Trophoblast cell (in vitro differentiated cells and primary cell): Measurements from ENCODE around the gene ZNF850.

ENCODE experiments used
- DNase-seq, 2 donors: peaks; one replicate each; pipeline ENCODE4 v3.0.0-alpha.2; 2016
- H2AFZ ChIP-seq: 2 replicates; pipeline ENCODE4 v1.6.1; 2013; ENCODE audit warnings: low read length, moderate library complexity, mild to moderate bottlenecking; ENCODE audit not compliant: insufficient read depth, poor library complexity
- H2AK5ac ChIP-seq: 2 replicates; pipeline ENCODE4 v1.6.1; 2013; ENCODE audit warnings: mild to moderate bottlenecking, low read length
- H2BK120ac ChIP-seq: 2 replicates; pipeline ENCODE4 v1.6.1; 2013; ENCODE audit warnings: low read length, mild to moderate bottlenecking, moderate library complexity; ENCODE audit not compliant: insufficient read depth, poor library complexity
- H2BK12ac ChIP-seq: 2 replicates; pipeline ENCODE4 v1.6.1; 2013; ENCODE audit warnings: mild to moderate bottlenecking, low read length, moderate library complexity
- H2BK5ac ChIP-seq: 2 replicates; pipeline ENCODE4 v1.6.1; 2013; ENCODE audit warnings: low read length, low read depth, moderate library complexity, mild to moderate bottlenecking; ENCODE audit not compliant: poor library complexity
- H3K14ac ChIP-seq: 2 replicates; pipeline ENCODE4 v1.6.1; 2013; ENCODE audit warnings: mild to moderate bottlenecking, low read length
- H3K18ac ChIP-seq: 2 replicates; pipeline ENCODE4 v1.6.1; 2013; ENCODE audit warnings: mild to moderate bottlenecking, low read length
- H3K23ac ChIP-seq: 2 replicates; pipeline ENCODE4 v1.6.1; 2013; ENCODE audit warnings: low read length
- H3K27ac ChIP-seq: 2 replicates; pipeline ENCODE4 v1.5.1; 2013; ENCODE audit warnings: low read depth, mild to moderate bottlenecking, inconsistent platforms, low read length, moderate library complexity
- H3K27me3 ChIP-seq: 2 replicates; pipeline ENCODE4 v1.6.1; 2013; ENCODE audit warnings: inconsistent platforms, mild to moderate bottlenecking, low read length, moderate library complexity; ENCODE audit not compliant: insufficient read depth
- H3K36me3 ChIP-seq, 2 experiments: 1 replicate in 1 of 2; 2 replicates in 1 of 2; pipeline ENCODE4 v1.6.1; 2013; ENCODE audit warnings: low read length in 2 of 2, mild to moderate bottlenecking in 2 of 2, moderate library complexity in 1 of 2; ENCODE audit not compliant: insufficient read depth in 2 of 2, control insufficient read depth in 1 of 2
- H3K4ac ChIP-seq: 2 replicates; pipeline ENCODE4 v1.6.1; 2013; ENCODE audit warnings: low read depth, mild to moderate bottlenecking, low read length, moderate library complexity
- H3K4me1 ChIP-seq, 2 experiments: 1 replicate in 1 of 2; 2 replicates in 1 of 2; pipeline ENCODE4 v1.6.1; 2013; ENCODE audit warnings: low read length in 2 of 2, mild to moderate bottlenecking in 2 of 2, moderate library complexity in 1 of 2; ENCODE audit not compliant: insufficient read depth in 2 of 2, control insufficient read depth in 1 of 2
- H3K4me2 ChIP-seq: 2 replicates; pipeline ENCODE4 v1.6.1; 2013; ENCODE audit warnings: inconsistent platforms, mild to moderate bottlenecking, low read length, moderate library complexity
- H3K4me3 ChIP-seq: 2 replicates; pipeline ENCODE4 v1.5.1; 2013; ENCODE audit warnings: mild to moderate bottlenecking, low read depth, low read length, inconsistent platforms
- H3K79me1 ChIP-seq: one replicate; pipeline ENCODE4 v1.6.1; 2013; ENCODE audit warnings: low read length
- H3K79me2 ChIP-seq: 2 replicates; pipeline ENCODE4 v1.6.1; 2013; ENCODE audit warnings: low read length, mild to moderate bottlenecking; ENCODE audit not compliant: control insufficient read depth, insufficient read depth, poor library complexity
- H3K9ac ChIP-seq: 2 replicates; pipeline ENCODE4 v1.6.1; 2013; ENCODE audit warnings: mild to moderate bottlenecking, low read length
- H3K9me3 ChIP-seq: 2 replicates; pipeline ENCODE4 v1.6.1; 2013; ENCODE audit warnings: low read depth, mild to moderate bottlenecking, control low read depth, inconsistent platforms, low read length; ENCODE audit not compliant: insufficient read depth
- H4K12ac ChIP-seq: 2 replicates; pipeline ENCODE4 v1.6.1; 2013; ENCODE audit warnings: low read depth, mild to moderate bottlenecking, low read length, moderate library complexity
- H4K8ac ChIP-seq: 2 replicates; pipeline ENCODE4 v1.6.1; 2013; ENCODE audit warnings: low read depth, mild to moderate bottlenecking, low read length, moderate library complexity
- H4K91ac ChIP-seq: one replicate; pipeline ENCODE4 v1.6.1; 2013; ENCODE audit warnings: low read depth, mild to moderate bottlenecking, low read length, moderate library complexity
- WGBS: extraction: QIAGEN DNeasy Blood & Tissue Kit; methylation state at CpG from one replicate; pipeline ENCODE4 v1.1.7; 2013; ENCODE audit warnings: missing lambda C conversion rate; ENCODE audit not compliant: insufficient read length, insufficient coverage; ENCODE audit errors: extremely low coverage; 5-methylcytosine and 5-hydroxymethylcytosine counted together

The ZNF850 gene

DNA sequence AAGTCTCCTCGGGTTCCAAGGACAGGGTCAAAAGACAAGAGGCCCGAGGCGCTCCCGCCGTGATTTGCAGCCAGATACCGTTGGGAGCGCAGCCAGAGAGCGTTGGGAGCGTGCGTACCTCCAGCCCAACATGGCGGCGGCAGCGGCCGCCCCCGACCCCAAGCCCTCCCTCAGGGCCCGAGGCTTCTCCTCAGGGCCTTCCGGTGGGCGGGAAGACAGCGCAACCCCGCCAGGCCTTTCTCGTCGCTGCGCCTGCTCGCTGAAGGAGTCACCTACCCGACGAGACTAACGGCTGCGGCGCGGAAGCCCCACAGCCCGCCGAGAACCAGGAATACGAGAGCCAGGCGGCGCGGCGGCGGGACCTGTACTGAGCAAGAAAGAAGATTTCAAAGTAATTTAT, 3.2 kb upstream of the ZNF850 start:
- no peak overlapping the region for H2BK120ac ChIP-seq
- peaks cover 15% of the 10 kb centered on the region for H3K79me1 ChIP-seq
- no peak overlapping the region for H4K91ac ChIP-seq
- no peak overlapping the region for H2AK5ac ChIP-seq
- H3K9ac ChIP-seq = no peak overlapping the region
- peak; percentile 60 to 67 for DNase-seq
- H3K23ac ChIP-seq = no peak overlapping the region
- H4K8ac ChIP-seq = peak overlapping the region; percentile 48
- H3K36me3 ChIP-seq = peaks cover 0 to 4% of the 10 kb centered on the region in 2 experiments
- peaks cover 10% of the 10 kb centered on the region for H3K79me2 ChIP-seq
- no peak overlapping the region for H3K4ac ChIP-seq
- no peak overlapping the region for H3K18ac ChIP-seq
- peak overlapping the region; percentile 60 for H4K12ac ChIP-seq
- H3K9me3 ChIP-seq = peaks cover 10% of the 10 kb centered on the region
- no peak overlapping the region for H2BK12ac ChIP-seq
- WGBS = no CpG with 5 or more reads among the region's 38 CpGs
- no peak overlapping the region for H3K4me3 ChIP-seq
- H2AFZ ChIP-seq = no peak overlapping the region
- H3K4me1 ChIP-seq = peaks cover 0 to 2% of the 10 kb centered on the region in 2 experiments
- H3K4me2 ChIP-seq = no peak overlapping the region
- H3K27ac ChIP-seq = no peak overlapping the region
- H3K27me3 ChIP-seq = no peaks in the 10 kb centered on the region
- no peak overlapping the region for H2BK5ac ChIP-seq
- H3K14ac ChIP-seq = no peak overlapping the region

DNA sequence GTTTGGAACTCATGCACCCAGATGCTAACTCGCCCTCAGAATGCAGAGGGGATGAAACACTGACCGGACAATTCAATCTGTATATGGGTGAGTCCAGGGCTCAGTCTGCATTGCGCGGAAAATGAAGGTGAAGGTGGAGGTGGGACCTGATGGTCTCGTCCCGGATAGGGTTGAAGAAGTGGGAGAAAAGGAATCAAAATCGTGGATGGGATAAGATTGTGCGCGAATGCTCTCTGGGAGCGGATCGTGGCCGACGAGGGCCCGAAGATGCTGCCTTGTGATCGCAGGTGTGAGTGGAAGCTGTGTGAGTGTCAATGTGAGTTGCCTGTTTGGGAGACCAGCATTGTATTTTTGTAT, 594 bp upstream of the ZNF850 start:
- H2BK12ac ChIP-seq = no peak overlapping the region
- peaks cover 15% of the 10 kb centered on the region for H3K79me1 ChIP-seq
- H3K4me3 ChIP-seq = peak overlapping the region; percentile 94
- H3K27ac ChIP-seq = no peak overlapping the region
- no CpG with 5 or more reads among the region's 15 CpGs for WGBS
- peak overlapping the region; percentile 80 for H4K12ac ChIP-seq
- no peak overlapping the region for H2BK120ac ChIP-seq
- peaks cover 13% of the 10 kb centered on the region for H3K9me3 ChIP-seq
- no peaks in the 10 kb centered on the region for H3K27me3 ChIP-seq
- no peak overlapping the region for H3K4ac ChIP-seq
- peak overlapping the region; percentile 99 for H2AFZ ChIP-seq
- peak overlapping the region; percentile 72 for H3K4me2 ChIP-seq
- no peak overlapping the region for H3K14ac ChIP-seq
- H3K79me2 ChIP-seq = peaks cover 14% of the 10 kb centered on the region
- peaks cover 0 to 2% of the 10 kb centered on the region in 2 experiments for H3K4me1 ChIP-seq
- H4K8ac ChIP-seq = peak overlapping the region; percentile 70
- H2BK5ac ChIP-seq = no peak overlapping the region
- no peak overlapping the region for H3K18ac ChIP-seq
- H3K23ac ChIP-seq = no peak overlapping the region
- peak overlapping the region; percentile 67 for H3K9ac ChIP-seq
- no peak overlapping the region for H2AK5ac ChIP-seq
- no peak overlapping the region for H4K91ac ChIP-seq
- H3K36me3 ChIP-seq = peaks cover 7 to 13% of the 10 kb centered on the region in 2 experiments
- no peak for DNase-seq

- Histone ChIP-seq H2AFZ (no peak overlapping the region), H3K18ac (no peak overlapping the region), H4K8ac (peak overlapping the region; percentile 78), H4K91ac (peak overlapping the region; percentile 58), H3K23ac (no peak overlapping the region), H2AK5ac (no peak overlapping the region), H3K14ac (peak overlapping the region; percentile 93), H2BK120ac (peak overlapping the region; percentile 23), H3K4ac (peak overlapping the region; percentile 85), H3K27me3 (no peaks in the 10 kb centered on the region), H3K79me1 (peaks cover 15% of the 10 kb centered on the region), H2BK5ac (peak overlapping the region; percentile 52), H4K12ac (peak overlapping the region; percentile 52), H3K9ac (peak overlapping the region; percentile 80), H3K36me3 (peaks cover 7 to 16% of the 10 kb centered on the region in 2 experiments), H3K79me2 (peaks cover 14% of the 10 kb centered on the region), H3K27ac (peak overlapping the region; percentile 66), H2BK12ac (no peak overlapping the region), H3K9me3 (peaks cover 13% of the 10 kb centered on the region), H3K4me1 (peaks cover 0 to 2% of the 10 kb centered on the region in 2 experiments), H3K4me3 (peak overlapping the region; percentile 94), H3K4me2 (peak overlapping the region; percentile 72)
- no CpG with 5 or more reads among the region's 29 CpGs for WGBS
- DNase-seq = peak; percentile 92 to 93
Observed at GRCh38 chr19:36771261-36772231, 1.1 kb downstream of the ZNF850 start.

DNA sequence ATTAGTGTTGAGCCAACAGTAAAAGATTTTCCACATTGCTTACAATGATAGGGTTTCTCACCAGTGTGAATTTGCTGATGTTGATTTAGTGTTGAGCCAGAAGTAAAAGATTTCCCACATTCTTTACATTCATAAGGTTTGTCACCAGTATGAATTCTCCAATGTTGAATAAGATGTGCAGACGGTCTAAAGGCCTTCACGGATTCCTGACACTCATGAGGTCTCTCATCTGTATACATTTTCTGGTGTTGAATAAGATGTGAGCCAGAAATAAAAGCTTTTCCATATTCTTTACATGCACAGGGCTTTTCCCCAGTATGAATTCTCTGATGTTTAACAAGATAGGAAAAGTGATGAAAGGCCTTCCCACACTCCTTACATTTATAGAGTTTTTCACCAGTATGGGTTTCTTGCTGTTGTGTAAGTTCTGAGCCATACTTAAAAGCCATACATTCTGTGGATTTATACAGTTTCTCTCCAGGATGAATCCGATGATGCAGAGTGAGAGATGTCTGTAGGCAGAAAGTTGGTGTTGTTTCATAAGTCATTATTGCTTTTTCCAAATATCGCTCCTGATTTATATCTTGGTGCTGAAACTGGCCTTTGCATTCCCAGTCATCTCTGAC, 22.4 kb downstream of the ZNF850 start:
- WGBS = no CpG with 5 or more reads among the region's 4 CpGs
- peaks cover 33 to 64% of the 10 kb centered on the region in 2 experiments for H3K36me3 ChIP-seq
- no peak overlapping the region for H4K8ac ChIP-seq
- H2AFZ ChIP-seq = no peak overlapping the region
- H3K23ac ChIP-seq = no peak overlapping the region
- no peak overlapping the region for H3K4ac ChIP-seq
- H4K91ac ChIP-seq = no peak overlapping the region
- no peak overlapping the region for H3K4me3 ChIP-seq
- no peak overlapping the region for H3K9ac ChIP-seq
- no peak overlapping the region for H3K4me2 ChIP-seq
- peaks cover 28% of the 10 kb centered on the region for H3K9me3 ChIP-seq
- H3K18ac ChIP-seq = no peak overlapping the region
- no peak overlapping the region for H3K14ac ChIP-seq
- H3K4me1 ChIP-seq = no peaks in the 10 kb centered on the region
- H2BK120ac ChIP-seq = no peak overlapping the region
- H2BK12ac ChIP-seq = no peak overlapping the region
- H2BK5ac ChIP-seq = no peak overlapping the region
- no peak overlapping the region for H2AK5ac ChIP-seq
- no peaks in the 10 kb centered on the region for H3K79me1 ChIP-seq
- H3K79me2 ChIP-seq = no peaks in the 10 kb centered on the region
- DNase-seq = peak in 1 of 2 donors; percentile 10
- no peak overlapping the region for H4K12ac ChIP-seq
- H3K27me3 ChIP-seq = no peaks in the 10 kb centered on the region
- no peak overlapping the region for H3K27ac ChIP-seq
